DOHH2 (cell line): ENCODE results near the gene KLHL42.

Experiments
- EZH2phosphoT487 ChIP-seq: fragments of 200-600 bp; sonication (generic); IDR thresholded peaks from 2 replicates; pipeline ENCODE4 v1.6.1; 2017; ENCODE audit warnings: borderline replicate concordance, mild to moderate bottlenecking, antibody characterized with exemption, low read length, moderate library complexity, mixed read lengths
- TF ChIP-seq, protein P1 (sequence below): fragments of 200-600 bp; sonication (generic); IDR thresholded peaks from one replicate; pipeline ENCODE4 v1.5.1; 2014; ENCODE audit warnings: antibody characterized with exemption, mild to moderate bottlenecking, low read depth, low read length; ENCODE audit not compliant: poor library complexity, severe bottlenecking

DNA sequence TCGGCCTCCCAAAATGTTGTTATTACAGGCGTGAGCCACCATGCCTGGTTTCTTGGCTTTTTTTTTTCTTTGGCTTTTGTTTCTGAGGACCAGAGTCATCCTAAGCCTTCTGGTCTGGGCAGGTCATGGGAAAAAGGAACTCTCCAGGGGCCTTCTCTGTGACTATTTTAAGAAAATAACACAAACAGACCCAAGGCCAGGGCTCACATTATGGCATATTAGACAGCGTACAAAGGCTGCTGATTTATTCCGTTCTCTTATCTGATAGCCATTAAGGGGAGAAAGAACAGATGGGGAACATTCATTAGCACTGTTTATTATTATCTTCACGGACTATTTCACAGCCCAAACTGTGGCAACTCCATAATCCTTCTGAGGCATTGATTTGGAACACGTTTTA lies 28.8 kb downstream of the KLHL42 start:
- TF ChIP-seq, protein P1, sequence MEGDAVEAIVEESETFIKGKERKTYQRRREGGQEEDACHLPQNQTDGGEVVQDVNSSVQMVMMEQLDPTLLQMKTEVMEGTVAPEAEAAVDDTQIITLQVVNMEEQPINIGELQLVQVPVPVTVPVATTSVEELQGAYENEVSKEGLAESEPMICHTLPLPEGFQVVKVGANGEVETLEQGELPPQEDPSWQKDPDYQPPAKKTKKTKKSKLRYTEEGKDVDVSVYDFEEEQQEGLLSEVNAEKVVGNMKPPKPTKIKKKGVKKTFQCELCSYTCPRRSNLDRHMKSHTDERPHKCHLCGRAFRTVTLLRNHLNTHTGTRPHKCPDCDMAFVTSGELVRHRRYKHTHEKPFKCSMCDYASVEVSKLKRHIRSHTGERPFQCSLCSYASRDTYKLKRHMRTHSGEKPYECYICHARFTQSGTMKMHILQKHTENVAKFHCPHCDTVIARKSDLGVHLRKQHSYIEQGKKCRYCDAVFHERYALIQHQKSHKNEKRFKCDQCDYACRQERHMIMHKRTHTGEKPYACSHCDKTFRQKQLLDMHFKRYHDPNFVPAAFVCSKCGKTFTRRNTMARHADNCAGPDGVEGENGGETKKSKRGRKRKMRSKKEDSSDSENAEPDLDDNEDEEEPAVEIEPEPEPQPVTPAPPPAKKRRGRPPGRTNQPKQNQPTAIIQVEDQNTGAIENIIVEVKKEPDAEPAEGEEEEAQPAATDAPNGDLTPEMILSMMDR = no peak
- no peak for TF ChIP-seq EZH2phosphoT487
